ENCODE results near the gene CLOCK. TPM values are rescaled to one million over a fixed set of nuclear protein-coding genes. Genes with fewer than 3 reads are reported as not detected.

CLOCK gene
- total and polyA plus RNA-seq, 2 of the 8 experiments (the other 6 are each of a cell fraction or from before 2014, with no cell fraction given): 7.7 to 24.2 TPM

DNA sequence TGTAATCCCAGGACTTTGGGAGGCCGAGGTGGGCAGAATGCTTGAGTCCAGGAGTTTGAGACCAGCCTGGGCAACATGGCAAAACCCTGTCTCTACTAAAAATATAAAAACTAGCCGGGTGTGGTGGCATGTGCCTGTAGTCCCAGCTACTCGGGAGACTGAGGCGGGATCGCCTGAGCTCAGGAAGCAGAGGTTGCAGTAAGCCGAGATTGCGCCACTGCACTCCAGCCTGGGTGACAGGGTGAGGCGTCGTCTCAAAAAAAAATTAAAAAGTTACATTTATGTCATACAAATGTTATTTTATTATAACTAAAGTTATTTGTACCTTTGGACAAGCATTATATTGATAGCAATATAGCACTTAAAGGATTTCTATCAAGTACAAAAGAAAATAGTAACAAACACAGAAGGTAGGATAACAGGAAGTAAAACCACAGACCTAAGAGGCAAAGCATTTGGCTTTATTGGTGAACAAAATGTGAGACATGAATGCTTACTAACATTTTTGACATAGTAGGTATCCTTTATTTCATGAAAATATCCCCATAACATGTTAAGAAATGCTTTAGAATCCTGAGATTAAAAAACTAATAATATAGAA is 99.5 kb downstream of the CLOCK start (continued):
- no peak for TF ChIP-seq BACH1 (IDR thresholded peaks at IDR 0.05; ENCODE audit: low read length)

Measured in H1 (cell line).